NCI-H2171 treated with DMSO at 0.1 percent for 48 hours (cell line): Measurements from ENCODE around the gene RMI2.
A peak's percentile ranks its signal among the peaks of the same experiment; 100 is the strongest.

ENCODE experiments used
- DNase-seq: peaks from one replicate; lab custom pipeline; 2025; lab: John Stamatoyannopoulos, UW

Gene RMI2

DNA sequence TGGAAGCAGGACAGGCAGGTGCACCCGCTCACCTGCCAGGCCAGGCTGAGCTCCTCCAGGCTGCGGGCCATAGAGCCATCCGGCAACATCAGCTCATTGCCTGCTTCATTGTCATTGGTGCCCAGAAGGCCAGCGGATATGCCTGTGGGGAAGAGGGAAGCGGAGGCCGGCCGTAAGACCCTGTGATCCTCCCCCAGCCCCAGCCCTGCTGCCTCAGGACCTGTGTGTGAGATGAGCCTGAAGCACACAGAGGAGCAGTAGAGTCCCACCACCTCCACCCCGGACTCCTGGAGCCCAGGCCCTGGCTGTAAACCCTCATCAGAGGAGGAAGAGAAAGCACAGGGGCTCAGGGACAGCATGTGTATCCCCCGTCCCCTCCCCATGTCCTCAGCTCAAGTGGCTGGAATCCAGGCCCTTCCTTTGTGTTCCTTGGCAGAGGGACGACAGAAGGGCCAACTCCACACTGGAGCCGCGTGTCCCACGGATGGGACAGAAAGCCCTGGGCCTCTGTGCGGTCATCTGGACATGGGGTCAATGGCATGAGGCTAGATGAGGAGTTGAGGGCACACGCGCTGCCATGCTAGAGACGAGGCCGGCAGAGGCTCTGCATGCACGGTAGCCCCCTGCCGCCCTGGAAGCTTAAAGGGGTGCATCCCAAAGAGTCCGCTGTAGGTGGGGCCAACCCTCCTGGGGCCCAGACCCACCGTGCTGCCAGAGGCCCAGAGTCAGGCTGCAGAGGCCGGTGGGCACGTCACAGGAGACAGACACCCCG lies 39.1 kb downstream of the RMI2 start:
- no peak for DNase-seq

DNA sequence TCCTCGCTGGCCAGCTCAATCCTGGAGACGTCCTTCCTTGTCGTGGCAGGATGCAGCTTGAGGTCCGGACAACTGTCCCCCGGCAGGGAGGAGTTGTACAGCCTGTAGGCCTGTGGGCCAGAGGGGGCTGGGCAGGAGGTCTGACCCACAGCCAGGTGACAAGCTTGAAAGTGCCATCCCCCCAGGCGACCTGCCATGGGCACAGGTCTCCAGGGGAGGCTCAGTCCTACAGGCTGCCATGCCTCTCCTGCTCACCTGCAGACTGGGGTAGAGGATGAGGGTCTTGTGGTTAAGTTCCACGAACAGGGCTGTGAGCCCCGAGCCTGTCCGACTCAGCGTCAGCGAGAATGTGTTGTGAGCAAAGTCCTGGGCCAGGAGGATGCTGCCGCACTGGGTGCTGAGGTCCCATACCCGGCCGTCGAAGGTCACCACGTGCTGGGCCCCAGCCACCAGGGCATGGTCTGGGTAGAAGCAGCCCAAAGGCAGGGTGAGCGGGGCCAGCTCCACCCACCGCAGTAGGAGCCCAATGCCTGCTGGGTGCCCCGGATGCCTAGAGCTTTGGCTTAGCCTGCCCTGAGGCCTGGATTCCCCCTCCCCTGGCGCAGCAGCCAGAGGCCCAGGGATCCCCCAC lies 39.8 kb downstream of the RMI2 start:
- DNase-seq, result no peak

DNA sequence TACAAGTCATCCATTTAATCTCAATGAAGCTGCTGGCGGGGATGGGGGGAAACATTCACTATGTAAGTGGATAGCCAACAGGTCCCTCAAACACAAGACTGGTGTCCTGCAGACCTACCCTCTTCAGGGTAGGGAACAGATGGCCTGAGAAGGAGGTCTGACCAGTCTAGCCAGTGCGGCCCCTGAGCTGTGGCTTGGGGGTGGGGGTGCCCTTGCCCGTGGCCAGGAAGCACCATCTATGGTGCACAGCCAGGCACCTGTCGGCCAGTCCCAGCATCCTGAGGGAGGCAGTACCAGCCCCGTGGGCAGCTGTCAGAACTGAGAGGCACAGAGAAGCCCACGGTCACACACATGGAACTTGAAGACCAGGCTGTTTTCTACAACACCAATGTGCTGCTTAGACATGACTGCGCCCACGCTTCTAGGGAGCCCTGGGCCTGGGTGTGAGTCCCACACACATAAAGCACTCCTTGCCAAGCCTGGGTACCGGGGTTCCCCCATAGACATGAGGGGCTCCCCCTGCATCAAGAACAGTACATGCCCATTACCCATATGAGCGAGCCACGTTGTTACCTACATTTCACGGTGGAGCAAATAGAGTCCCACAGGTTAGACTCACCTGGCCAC lies 40.9 kb downstream of the RMI2 start:
- DNase-seq, result no peak

DNA sequence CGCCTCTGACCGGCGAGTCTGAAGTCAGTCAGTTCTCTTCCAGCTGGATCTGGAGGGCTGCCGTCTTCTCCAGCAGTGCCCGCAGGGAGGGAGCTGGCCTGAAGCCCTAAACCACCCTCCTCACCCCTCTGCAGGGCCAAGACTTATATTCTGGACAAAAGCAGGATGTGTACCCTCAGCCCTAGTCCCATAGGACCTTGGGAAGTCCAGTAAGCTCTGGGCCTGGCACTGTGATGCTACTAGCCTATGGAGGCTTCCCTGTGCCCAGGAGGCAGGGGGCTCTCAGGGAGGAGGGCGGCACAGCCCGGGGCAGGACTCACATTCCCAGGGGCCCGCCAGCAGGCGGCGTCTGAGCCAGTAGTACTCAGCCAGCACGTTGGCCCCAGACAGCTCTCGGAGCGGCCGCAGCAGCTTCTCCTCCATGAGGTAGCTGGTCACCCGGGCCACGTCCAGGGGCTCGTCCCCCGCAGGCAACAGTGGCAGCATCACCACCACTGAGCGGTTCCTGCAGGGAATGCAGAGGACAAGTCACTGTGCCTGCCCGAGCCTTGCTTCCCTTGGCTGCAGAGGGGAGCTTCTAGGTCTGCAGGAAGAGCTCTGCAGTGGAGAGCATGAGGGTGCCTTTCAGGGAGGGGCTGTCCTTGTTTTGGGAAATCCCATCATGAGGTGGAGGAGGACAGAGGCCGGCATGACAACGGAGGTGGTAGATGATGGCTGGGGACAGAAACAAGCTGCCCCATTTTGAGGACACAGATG lies 41.7 kb downstream of the RMI2 start:
- no peak for DNase-seq

DNA sequence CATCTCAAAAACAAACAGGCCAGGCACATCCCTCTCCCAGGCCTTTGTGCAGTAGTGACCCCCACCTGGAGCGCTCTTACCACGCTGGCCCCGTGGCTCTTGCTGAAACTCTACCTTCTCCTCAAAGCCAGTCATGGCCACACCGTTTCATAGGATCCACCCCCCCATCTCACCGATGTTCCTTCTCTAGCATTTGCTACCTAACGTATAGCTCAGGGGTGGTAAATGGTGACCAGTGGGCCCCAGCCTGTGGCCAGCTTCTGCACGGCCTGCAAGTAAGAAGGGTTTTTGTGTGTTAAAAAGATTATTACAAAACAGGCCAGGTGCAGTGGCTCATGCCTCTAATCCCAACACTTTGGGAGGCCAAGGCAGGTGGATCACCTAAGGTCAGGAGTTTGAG lies 43.8 kb downstream of the RMI2 start:
- DNase-seq, result no peak

DNA sequence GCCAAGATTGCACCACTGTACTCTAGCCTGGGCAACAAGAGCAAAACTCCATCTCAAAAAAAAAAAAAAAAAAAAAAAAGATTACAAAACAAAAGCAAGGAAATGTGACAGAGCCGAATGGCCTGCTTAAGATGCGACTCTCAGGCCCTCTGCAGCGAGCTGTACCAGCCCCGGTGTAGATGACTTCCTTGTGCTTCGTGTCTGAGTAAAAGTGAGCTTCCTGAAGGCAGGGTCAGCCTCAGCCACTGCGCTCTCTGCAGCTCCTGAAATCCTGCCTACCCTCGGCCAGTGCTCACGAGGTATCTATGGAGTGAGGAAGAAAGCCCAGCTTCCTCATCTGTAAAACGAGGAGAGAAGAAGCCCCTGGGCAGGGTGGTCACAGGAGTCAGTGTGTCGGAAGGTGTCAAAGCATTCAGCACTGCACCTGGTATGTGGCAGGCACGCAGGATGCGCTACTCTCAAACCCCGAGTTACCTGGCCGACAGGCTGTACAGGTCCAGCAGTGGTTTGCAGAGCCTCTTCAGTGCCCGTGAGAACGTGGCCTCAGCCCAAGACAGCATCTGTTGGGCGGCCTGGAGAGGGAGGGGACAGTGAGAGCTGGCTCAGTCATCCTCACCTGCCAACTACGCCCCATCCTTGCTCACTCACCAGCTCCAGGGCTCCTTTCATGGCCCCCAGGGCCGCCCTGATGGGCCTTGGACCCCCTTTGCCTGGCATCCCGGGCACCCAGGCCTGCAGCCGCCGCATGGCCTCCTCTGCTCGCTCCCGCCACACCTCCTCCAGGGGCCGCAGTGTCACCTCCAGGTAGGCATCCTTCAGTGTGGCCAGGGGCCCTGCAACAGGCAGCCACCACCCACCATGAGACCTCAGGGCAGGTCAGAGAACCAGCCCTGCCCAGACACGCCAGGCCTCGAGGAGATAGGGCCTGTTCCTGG lies 44.6 kb downstream of the RMI2 start:
- DNase-seq, result no peak

DNA sequence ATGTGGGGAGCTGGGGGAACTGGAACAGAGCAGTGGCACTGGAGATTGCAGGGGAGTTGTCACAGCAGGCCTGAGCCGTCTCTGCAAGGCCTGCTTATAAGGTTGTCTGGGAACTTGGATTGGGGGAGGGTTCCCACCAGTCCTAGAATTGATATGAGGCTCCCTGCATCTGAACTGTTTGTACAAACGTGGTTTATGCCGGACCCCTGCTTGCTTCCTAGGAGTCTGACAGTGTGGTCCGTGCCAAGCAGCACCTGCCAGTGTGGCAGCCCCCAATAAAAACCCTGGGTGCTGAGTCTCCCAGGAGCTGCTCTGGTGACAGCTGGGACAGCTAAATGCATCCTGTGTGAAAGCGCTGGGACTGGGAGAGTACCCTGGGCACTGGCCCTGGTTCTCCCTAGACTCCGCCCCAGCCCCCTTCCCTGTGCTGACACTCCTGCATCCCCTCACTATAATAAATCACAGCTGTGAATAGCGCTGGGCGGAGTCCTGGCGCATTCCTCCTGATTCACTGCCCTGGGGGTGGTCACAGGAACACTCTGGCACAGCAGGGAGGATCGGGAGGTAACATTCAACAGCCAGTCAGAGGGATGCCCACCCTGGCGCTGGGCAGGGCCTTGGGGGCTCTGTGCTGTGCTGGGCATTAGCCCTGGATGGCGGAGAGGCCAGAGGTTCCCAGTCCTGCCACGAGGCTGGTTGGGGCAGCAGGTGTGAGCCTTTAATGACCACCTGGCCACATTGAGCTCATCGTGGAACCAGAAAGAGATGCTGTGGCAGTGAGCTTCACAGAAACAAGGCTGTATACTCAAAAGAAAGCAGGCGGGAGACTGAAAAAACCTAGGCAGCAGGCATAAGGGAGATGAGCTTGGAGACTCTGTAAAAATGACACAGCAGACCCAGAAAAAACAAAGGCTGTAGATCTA lies 45.6 kb downstream of the RMI2 start:
- DNase-seq, result peak; percentile 63

DNA sequence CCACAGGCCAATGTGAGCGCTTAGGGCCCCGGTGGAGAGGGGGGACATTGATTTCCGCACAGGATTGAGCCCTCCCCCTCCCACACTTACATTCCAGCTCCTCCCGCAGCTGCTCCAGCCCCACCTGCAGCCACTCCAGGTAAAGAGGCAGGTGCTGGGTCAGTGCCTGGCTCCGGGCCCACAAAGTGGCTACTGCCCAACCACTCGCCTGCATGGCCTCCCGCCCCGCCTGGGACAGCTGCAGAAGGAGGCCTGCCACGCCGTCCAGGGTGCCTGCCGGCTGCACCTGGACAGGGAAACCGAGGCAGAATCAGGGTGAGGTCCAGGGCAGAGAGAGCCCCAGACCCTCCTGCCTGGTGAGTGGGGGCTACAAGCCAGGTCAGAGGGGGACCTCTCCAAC lies 46.3 kb downstream of the RMI2 start:
- DNase-seq, result no peak

DNA sequence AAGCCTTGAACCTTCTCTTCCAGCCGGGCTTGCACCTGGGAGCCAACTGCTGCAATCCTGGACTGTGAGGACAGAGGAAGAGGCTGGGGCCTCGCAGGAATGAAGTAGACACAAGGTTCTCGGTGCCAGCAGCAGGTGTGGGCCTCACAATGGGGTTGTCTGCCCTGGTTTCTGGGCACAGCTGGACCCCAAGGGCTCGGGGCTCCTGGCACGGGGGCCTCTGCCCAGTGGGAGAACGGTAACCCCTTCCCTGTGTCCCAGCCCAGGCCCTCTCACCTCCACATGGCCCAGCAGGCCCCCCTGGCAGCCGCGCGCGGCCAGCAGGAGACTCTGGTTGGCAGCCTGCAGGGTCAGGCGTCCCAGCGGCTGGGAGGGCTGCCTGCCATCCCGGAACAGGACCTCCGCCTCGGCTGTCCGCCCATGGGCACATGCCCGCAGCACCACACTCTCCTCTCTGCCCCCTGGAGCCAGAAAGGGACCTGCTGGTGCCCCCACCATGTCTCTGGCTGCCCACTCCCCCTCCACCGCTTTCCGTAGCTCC lies 46.9 kb downstream of the RMI2 start:
- DNase-seq, result no peak

DNA sequence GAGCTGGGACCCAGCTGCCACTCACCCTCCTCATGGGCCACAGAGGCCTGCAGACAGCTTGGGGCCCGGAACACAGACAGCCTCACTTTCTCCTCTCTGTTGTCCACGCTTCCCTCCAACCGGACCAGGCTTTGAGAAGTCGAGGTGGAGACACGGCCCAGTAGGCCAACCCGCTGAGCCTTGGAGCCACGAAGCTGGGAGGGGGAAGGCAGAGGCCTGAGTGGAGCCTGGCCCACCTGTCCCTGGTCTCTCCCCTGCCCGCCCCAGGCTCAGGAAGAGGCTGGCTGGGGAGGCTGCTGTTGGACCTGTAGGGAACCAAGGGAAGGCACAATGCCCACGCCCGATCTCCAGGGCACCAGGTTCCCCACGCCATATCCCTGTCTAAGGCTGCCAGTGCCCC lies 48.1 kb downstream of the RMI2 start:
- DNase-seq, result no peak

DNA sequence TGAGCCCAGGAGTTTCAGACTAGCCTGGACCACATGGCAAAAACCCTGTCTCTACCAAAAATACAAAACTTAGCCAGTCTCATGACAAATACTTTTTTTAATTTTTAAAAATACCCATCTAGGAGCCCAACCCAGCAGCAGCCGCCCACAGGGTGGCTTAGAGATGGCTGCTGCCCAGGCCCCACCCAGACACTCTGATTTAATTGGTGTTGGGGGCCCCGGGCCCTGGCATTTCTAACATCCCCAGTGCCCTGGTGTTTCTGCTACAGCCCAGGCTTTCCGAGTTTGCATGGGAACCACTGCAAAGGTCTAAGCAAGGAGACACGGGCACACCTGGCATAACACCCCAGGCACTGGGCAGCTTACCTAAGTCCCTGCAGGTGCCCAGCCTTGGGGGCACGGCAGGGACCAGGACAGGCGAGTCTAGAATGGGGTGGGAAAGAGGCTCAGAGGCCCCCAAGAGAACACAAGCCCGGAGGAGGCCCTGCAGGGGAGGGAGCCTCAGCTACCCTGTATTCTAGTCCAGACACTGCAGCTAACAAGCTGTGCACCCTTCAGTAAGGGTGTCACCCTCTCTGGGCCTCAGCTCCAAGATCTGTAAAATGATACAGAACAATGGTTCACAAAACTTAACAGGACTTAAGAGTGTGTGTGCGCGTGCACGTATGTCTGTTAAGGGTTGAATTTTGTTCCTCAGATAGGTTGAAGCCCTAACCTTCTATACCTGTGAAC lies 48.8 kb downstream of the RMI2 start:
- no peak for DNase-seq

DNA sequence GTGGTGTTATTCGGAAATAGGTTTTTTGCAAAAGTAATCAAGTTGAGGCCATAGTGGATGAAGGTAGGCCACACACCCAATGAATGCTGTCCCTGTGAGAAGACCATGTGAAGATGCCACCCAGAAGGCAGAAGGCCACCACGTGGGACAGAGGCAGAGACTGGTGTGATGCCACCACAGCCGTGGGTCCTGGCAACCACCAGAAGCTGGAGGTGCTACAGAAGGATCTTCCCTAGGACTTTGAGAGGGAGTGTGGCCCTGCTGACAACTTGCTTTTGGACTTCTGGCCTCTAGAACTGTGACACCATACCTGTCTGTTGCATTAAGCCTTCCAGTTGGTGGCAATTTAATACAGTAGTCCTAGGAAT lies 49.3 kb downstream of the RMI2 start:
- DNase-seq, result no peak

DNA sequence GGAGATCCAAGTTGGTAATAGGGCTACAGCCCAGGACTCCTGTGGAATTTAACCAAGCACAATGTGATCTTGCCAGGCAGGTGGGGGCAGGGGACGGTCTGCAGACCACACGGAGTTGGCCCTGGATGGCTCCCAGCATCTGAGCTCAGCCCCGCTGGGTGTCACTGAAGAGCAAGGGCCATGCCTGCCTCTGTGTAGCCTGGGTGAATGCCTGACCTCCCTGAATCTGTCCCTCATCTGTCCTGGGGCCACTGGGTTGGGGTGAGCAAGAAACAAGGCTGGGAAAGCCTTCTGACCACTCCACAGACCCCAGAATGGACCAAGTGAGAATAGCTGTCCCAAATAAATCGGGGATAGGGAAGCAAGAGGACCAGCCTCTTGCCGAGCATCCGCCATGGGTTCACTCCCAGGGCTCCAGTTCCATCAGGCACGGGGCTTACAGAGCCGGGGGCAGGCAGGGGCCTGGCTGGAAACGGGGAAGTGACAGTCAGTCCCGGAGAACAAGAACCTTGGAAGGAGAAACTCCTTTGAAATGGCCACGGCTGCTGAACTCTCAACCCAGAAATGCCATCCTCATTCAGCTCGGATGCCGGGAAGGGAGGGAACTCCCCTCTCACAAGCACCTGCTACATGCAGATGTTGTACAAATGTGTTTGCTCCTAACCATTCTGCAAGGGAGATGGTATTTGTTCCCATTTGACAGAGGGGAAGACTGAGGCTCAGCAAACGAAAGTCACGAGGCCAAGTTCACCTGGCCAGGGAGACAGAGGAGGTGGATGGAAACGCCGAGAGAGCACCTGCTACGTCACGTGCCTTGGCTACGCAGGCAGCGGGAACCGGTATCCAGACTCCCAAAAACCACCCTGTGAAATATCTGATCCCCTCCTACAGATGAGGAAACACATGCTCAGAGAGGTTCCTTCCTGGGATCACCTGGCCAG lies 50.0 kb downstream of the RMI2 start:
- DNase-seq, result no peak

DNA sequence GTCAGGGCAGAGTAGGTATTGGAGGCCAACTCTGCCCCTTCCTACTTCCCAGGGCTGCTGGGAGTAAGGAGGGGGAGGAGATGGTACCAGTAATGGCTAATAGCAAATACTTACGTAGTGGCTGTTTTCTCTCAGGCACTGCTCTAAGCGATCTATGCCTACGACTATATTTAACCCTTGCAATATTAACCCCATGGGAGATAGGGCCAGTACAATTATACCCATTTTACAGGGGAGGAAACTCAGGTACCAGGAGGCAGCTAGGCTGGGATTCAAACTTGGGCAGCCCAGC lies 50.6 kb downstream of the RMI2 start:
- DNase-seq, result no peak

DNA sequence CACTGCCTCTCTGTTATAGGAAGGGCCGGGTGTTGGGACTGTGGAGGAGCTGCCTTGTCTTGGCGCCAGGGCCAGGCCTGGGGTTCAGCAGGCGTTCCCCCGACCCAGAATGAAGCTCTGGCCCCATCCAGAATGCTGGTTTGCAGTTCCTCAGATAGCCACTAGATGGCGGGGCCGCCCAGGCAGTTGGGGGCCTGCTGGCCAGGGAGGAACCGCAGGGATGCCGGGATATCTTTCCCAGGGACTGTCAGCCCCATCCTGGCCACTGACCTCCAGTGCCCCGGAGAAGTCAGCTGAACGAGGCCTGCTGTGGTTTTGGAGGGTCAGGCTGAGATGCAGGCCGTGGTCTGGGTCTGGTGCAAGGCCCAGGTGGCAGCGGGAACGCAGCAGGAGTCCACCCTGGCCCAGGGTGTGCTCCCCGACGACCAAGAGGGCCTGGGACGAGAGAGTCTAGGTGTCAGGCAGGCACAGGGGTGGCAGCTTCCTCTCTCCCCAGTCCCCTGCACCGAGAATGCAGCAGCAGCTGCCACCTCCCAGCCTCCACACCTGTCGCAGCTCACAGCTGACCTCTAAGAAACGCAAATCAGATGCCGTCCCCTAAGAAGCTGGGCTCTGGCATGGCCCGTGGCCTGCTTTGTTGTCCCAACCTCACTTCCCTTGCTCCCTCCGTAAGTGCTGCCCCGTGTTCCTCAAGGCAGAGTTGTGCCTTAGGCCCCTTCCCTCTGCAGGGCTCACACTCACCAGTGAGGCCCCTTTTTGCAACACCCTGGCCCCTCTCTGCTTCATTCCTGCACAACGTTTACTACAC lies 51.2 kb downstream of the RMI2 start:
- DNase-seq, result peak; percentile 64

DNA sequence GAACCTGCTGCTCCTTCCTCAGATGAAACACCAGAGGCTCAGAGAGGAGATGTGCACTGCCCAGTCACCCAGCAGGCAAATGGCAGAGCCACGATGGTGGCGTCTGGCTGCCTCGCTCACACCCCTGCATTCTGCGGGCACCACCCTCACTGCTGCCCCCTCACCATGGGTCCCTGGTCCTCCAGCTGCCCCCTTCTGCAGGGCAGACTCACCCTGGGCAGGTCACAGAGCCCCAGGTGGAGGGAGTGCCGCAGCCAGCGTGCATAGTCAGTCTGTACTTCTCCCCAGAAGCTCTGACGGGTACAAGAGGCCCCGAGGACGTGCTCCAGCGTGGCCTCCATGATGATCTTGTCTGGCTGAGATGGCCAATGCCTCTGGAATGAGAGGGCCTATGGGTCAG lies 52.9 kb downstream of the RMI2 start:
- DNase-seq, result no peak

DNA sequence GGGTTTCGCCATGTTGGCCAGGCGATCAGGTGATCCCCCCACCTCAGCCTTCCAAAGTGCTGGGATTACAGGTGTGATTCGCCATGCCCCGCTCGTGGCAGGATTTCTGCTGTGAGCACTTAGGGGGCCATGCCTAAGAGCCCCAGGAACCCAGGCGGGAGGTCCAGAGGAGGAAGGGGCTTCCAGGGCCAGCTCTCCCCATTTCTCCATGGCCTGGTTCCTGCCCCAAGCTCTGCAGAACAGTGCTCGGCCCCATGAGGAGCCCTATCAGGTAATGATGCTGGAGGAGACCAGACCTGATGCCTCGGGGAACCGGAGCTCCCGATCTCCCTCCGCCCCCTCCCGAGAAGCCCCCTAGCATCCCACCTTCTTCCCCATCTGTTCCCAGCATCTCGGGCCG lies 53.6 kb downstream of the RMI2 start:
- no peak for DNase-seq
